NCI-H82 (cell line): Measurements from ENCODE around the gene SUGCT.

ENCODE experiments used
- DNase-seq: peaks from one replicate; lab custom pipeline; 2025; lab: John Stamatoyannopoulos, UW

SUGCT gene

DNA sequence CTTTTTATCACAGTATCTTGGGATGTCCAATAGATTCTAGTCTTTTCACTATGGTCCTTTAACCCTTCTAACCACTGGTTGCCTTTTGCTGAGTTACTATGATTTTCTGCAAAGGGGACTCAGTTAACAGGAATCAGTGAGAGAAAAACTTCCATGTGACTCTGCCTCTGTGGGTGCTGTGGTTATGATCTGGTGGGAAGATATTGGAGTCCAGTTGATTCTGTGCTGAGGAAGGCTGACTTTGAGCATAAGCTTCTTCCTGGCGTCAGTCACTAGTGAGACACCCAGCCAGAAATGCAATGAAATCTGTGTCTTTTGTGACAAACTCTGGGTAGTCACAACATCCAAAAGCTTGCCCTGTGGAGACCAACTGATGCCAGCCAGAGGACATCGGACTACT is 648.0 kb downstream of the SUGCT start:
- no peak for DNase-seq

DNA sequence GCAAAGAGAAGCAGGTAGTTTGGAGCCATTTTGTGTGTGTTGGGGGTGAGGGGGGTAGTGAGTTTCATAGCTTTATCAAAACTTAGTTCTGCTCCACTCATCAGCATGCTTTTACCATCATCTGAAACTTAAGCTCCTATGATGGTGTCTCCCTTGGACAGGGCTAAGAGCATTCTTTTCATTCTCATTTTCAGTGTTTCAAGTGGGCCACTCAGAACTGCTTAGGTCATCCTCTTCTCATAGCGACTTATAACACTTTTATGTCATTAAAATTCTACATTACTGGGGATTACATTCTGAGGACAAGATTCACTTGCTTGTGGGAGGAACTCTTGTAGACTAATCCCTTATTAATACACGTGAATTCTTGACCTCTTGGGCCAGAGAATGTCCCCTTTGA is 649.4 kb downstream of the SUGCT start:
- no peak for DNase-seq

GRCh38 chr7:40786909-40787308 is 652.1 kb downstream of the SUGCT start:
- DNase-seq = no peak

GRCh38 chr7:40793132-40793531 is 658.3 kb downstream of the SUGCT start:
- DNase-seq = no peak

DNA sequence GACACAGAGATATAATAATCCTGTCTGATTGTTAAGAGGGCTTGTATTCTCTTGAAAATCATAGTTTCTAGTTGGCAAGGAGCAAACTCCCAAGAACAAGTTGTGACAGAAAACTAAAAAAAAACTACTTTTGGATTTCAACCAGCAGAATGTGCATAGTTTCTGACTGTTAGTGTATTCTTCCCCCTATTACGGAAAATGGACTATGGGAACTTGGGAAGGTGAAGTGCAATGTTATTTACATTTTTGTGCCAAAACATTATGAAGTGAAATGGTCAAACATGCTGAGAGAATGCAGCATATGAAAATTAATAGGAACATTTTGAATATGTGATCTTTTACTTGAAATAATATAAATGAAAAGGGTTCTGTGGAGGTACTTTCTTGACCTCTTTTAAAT is 660.8 kb downstream of the SUGCT start:
- DNase-seq = no peak

GRCh38 chr7:40796723-40797122 is 661.9 kb downstream of the SUGCT start:
- DNase-seq = no peak

- no peak for DNase-seq
These were observed 663.8 kb downstream of the SUGCT start for GRCh38 chr7:40798613-40799012.

DNA sequence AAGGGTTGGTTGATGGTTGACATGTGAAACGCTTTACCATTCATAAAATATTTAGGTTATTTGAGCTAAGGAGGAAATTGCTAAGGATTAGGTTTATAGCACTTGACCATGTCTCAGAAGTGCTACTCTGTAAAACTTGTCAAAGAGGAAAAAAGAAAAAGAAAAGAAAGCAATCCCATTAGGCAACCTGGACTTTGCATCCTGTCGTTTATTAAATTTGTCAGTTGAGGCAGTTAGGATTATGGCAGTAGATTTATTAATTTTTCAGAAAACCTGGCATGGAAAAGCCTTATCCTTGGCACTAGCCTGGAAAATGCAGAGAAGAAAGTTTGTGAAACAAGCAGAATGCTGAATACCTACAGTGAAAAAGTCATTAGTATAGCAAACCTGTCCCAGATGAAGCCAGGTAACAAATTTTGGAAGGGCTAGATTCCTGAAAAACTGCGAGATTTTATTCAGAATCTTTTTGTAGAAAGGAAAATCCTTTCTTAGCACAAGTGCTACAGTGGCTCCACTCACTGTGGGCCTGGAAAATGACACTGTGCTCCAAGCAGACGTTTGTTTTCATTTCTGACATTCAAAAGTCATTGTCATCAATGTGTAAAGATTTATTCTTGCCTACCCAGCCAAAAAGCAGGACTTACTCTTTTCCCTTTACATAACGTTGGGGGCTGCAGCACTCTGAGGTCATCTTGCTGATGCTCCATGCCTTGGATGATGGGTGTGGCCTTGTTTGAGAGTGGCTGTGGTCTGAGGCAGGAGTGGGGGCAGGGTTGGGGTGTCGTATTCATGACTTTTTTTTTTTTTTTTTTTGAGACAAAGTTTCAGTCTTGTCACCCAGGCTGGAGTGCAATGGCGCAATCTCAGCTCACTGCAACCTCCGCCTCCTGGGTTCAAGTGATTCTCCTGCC is 664.9 kb downstream of the SUGCT start:
- DNase-seq = no peak

- DNase-seq = no peak
These were observed 666.0 kb downstream of the SUGCT start for GRCh38 chr7:40800771-40801170.

GRCh38 chr7:40802497-40802896 is 667.7 kb downstream of the SUGCT start:
- DNase-seq = no peak

DNA sequence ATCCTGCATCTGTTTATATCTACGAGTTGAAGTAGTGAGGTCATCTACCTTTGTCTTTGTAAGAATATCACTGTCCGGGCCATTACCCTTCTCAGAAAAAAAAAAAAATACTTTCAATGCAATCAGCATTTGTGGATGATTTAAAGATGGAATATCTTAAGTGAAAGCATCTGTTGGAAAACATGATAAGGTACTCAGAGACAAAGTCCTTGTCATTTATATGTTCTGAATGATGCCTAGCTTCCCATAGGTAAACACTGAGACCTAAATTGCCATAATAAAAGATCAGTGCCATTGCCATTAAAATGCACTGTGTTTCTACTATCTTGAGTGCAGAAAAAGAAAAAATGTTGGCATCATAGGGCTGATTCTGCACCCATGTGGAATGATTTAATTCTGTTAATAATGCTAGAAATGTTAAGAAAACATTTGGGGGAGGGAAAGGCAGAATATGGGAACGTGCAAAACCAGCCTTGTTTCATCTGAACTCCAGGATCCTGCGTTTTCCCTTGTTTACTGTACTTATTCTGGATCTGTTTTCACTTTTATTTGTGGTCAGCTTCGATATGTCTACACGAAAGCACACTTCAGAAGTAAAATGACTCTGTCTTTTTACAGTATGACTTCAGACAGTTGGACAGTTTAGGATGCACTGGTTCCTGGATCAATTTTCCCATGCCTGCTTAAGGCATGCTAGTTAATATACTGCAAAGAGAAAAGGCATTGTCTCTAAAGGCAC is 669.8 kb downstream of the SUGCT start:
- DNase-seq = no peak

DNA sequence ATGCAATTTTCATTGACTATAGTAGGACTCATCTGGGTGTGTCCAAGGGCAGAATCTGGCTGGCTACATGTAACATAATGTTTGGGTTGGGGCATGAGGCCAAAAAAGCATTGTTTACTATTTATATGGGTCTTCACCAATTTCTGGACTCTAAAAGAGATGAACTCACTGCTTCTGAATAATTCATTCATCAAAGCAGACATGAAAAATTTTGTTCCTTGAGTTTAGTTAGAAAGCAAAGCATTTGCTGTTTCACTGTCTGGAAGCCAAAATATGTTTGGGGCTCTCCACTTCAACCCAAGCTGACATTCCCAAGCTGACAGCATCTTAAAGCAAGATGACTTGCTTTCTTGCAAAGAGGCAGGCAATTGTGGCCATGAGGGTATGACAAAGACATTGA is 670.6 kb downstream of the SUGCT start:
- no peak for DNase-seq

DNA sequence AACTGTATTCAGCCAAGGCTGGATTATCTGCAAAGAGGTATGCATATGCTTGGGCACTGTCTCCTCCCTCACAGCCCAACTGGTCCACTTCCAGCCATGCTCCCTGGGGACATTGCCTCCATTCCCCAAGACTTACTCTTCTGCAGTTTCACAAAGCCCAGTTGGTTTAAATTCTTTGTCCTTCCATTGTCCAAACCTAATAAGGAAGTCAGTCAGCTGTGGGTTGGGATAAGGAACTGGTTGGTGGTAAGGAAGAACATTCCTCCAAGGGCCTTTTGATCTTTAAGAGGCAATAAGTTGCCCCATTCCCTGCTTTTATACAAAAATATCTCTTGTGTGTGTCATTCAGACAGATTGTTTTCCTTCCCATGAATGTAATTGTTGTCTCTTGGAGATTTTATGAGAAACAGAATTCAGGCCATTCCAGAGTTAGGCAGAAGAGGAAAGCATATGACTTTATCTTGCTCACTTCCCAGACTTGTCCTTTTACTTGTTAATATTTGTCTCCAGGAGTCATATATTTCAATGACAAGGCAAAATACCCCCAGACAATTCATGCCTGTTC is 673.7 kb downstream of the SUGCT start:
- DNase-seq = no peak

GRCh38 chr7:40810274-40810673 is 675.5 kb downstream of the SUGCT start:
- DNase-seq = no peak

GRCh38 chr7:40811666-40812065 is 676.9 kb downstream of the SUGCT start:
- DNase-seq = no peak

DNA sequence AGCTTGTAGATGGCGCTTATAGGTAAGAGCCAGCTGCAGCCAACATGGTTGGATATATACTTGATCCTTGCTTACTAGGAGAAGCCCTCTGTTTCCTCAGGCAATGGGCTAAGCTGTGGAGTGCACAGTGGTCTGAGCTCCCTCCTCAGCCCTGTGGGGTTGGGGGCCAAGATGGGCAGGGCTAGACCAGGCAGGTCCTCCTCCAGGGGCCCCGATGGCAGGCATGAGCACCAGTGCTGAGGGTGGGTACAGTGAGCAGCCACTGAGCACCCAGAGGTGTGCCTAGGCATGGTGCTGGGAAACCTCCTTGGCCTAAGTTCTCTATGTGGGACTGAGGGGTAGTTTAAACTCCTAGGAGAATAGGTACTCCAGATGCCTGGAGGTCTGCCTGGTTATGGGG is 680.2 kb downstream of the SUGCT start:
- no peak for DNase-seq

GRCh38 chr7:40815512-40815911 is 680.7 kb downstream of the SUGCT start:
- DNase-seq = no peak

DNA sequence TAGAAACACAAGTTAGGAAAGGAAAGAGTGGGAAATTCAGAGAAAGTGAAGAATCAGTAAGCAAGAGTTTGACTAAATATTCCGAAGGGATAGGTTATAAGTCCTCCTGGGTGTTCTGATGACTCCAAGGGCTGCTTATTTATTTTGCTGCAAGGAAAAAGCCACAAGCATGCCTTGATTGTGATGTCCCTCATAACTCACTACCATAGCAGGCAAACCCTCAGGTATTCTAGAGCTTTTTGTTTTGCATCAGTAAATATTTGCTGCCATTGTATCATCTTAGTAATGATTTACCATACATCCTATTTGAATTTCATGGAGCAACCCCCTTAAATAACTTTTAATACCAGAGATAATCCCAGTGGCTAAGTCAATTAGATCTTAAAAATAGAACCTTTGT is 688.1 kb downstream of the SUGCT start:
- DNase-seq = peak; percentile 73

- DNase-seq = no peak
These were observed 689.7 kb downstream of the SUGCT start for GRCh38 chr7:40824461-40824860.

DNA sequence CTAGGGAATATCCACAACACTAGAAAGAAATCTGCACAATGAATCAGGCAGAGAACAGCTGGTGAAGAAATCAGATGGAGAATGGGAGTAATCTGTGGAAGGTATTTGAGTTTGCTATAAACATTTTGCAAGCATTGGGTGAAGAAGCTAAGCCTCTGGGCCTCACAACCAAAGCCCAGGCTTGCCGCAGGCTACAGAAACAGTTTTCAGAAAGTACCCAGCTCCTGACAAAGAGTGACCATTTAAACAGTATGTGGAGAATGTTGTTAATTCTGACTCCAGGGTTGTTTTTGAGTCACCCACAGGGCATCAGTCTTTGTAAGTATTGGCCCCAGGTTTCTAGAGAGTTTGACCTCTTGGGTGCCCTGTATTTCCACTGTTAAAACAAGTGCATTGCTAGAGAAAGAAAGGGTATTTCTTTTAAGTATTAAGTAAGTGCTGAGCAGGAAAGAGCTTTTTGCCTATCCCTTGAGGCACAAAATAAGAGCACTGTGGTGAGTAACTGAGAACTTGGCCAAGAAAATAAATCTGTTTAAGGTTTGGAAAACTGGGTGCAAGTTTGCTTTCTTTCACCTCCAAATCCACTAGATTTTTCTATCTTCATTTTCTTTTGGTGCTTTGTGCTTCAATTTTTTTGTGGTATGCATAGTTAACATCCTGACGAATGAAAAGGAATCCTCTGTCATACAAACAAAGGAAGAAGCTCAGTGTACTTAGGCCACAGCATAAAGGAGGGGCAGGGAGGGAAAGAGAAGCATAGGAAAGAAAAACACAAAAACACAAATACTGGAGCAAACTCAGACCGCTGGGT is 691.8 kb downstream of the SUGCT start:
- no peak for DNase-seq

- no peak for DNase-seq
These were observed 692.6 kb downstream of the SUGCT start for GRCh38 chr7:40827222-40828085.
